HG03097 (cell line): ENCODE results near the gene C15orf61.

Source experiments
- ATAC-seq: cut with Tn5 transposase; IDR thresholded peaks from one replicate; pipeline ENCODE4 v1.9.1; 2021; ENCODE audit not compliant: unreplicated experiment, low FRiP score

C15orf61 gene

DNA sequence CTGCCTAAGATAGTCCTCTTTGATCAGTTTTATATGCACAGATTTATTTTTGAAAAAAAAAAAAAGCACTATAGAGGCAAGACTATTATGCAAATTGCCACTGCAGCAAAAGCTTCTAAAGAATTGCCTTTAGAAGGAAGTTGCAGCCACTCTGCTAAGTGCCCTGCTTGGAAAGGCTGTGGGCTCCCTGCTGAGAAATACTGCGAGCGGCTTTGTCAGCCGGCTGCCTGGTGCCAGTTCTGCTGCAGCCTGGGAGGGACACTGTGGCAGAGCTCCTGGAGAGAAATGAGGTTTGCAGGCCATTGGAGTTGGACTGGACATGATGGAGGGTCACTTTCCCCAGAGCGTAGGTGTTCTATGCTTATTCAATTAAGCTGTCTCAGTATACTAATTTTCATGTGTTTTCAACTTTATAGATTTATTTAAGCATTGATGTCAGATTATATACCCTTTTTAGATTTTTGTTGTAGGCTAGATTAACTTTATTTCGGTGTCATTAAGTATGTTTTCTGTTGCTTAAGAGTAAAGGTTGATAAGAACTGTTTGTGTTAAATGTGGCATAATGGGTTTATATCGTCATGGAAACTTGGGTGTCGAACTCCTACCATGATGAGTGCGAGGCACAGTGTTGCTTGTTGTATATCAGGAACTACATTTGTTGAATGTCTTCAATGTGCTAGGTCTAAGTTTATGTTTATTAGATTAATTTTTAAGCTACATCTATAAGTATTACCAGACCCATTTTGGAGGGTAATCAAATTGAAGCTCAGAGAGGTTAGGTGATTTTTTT, 28.1 kb downstream of the C15orf61 start:
- no peak for ATAC-seq

- ATAC-seq: no peak
Measured at GRCh38 chr15:67549736-67550135, 28.8 kb downstream of the C15orf61 start.

GRCh38 chr15:67550522-67550921, 29.6 kb downstream of the C15orf61 start:
- ATAC-seq: no peak

- ATAC-seq: no peak
Measured at GRCh38 chr15:67551207-67551743, 30.3 kb downstream of the C15orf61 start.

GRCh38 chr15:67554580-67554979, 33.6 kb downstream of the C15orf61 start:
- ATAC-seq: no peak

GRCh38 chr15:67556976-67557570, 36.1 kb downstream of the C15orf61 start:
- ATAC-seq: no peak

GRCh38 chr15:67558502-67558901, 37.6 kb downstream of the C15orf61 start:
- ATAC-seq: no peak

DNA sequence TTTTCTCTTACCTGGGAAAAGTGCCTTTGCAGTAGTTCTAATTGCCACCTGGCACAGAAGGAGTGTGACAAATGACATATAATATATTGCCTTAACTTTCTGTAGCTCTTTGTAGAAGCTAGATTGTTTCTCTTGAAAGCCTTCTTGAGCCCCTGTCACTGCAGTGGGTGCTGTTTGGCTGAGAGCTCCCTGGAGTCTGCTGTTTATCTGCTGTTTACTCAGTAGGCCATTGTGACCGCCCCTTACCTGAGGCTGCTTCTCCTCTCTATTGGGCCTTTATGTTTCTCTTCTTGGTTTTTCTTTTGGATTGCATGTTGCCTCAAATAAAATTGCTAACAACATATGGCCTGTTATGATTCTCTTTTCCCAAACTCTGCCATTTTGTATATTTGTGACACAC, 38.2 kb downstream of the C15orf61 start:
- no peak for ATAC-seq

DNA sequence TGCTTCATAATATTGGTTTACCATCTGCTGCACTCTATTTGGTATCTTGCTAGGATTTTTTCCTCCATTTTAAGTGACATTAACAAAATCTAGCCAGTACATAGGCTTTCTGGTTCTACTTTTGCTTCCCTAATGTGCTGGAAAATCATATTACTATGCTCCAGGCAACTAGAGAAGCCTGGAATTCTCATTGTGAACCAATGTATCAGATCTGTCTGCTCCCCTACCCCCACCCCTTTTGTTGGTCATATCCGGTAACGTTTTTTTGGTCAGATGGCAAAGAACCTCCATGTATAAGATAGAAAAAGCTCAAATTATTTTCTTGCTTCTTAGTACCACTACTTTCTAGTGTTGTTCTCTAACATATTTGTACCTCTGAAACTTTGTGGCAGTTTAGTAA, 38.6 kb downstream of the C15orf61 start:
- no peak for ATAC-seq

DNA sequence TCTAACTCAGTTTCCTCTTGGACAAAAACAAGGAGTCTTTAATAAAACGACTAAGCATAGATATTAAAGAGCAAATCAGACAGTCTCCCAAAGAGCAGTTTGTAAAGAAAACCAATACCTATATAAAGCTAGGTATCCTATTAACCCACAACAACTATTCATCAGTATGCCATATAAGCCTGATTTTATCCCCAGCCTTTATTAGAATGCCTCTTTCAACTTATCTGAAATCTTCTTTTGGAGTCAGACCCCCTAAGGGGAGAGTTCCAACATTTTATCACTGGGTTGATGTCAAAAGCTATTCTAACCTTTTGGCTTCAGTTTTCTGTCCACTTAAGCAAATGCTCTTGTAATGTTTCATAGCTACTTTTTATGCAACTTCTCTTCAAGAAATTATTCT, 39.4 kb downstream of the C15orf61 start:
- no peak for ATAC-seq

GRCh38 chr15:67563092-67563491, 42.2 kb downstream of the C15orf61 start:
- no peak for ATAC-seq

DNA sequence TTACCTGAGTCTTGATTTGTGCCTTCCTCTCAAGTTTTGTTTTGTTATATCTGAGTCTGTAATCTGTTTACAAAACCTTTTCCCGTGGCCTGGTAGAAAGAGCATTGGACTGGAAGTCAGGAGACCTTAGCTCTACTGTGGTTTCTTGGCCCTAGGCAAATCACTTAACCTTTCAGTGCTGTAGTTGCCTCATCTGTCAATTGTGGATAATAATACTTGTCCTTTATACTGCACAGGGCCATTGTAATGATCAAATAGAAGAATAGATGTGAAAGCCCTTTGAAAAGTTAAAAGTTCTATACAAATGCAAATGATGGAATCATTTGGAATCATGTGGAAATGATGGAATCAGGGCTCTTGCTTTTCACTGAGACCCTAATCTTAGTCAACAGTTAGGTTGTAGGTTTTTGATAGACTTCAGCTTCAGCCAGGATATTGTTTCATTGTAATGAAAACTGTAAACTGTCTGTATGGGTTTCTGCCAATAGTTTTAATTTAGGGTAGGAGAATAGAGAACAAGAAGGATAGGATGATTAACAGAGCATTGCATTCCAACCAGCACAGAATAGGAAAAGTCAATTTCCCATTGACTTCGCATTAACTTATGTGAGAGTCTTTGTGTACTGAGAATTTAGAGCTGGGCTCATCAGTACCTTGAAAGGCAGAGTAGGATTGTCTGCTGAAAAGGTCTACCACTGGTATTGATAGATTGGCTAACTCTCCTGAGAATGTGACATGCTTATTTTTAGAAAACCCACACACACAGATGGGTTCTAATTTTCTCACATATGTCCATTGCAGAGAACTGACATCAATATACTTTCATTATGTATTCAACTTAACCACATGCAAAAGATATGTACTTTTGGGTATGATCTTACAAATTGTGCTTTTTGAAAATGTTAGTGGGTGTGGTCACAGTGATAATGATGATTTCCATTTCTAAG, 43.4 kb downstream of the C15orf61 start:
- ATAC-seq: peak; percentile 82

- peak; percentile 45 for ATAC-seq
Measured at GRCh38 chr15:67564968-67565345, 44.0 kb downstream of the C15orf61 start.

DNA sequence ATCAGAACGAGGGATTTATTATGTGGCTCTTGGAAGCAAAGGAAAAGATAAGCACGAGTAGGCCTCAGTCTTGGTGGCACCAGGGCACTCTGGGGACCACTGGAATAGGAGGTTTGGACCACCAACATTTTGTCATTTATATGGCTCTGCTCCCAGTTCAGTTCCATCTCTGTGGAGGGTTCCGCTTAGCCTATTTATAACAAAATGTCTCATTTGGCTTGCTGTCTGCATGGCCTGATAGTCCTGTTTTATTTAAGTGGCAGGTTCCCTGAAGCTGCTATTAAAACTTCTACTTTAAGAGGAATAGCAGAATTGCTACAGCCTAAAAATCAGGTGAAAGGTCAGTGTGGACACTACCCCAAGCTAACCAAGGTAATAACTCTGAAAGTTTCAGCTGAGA, 48.7 kb downstream of the C15orf61 start:
- ATAC-seq: no peak

DNA sequence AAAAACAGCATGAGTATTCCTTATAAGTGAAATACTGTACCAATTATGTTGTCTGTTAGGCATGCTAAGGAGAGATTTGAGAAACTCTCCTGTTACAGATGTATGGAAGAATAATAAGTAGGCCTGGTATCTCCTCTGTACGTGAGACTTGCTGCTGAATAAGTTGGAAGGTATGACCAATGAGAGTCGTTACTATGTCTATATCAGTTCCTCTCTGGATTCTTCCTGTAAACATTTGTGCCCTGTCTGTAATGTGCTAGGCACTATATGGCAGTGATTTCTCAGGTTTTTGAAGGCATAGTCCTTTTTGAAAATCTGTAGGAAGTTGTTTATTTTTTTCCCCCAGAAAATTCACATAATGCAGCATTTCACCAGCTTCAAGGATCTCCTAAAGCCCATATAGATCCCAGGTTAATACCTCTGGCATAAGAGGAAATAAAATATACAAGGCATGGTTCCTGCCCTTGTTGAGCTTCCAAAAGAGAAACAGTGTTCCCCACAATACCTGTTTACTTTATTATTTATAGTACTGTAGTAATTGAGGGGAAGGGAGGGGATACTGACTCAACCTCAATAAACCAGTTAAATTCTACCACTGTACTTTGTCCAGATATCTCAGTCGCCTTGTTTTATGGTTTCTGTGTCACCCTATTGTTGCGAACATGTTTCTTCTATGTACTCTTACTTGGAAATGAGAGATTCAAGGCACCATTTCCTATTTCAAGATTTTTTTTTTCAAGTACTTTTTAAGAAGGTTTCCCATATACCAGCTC, 50.1 kb downstream of the C15orf61 start:
- ATAC-seq: no peak

- no peak for ATAC-seq
Measured at GRCh38 chr15:67571648-67572415, 50.9 kb downstream of the C15orf61 start.

- no peak for ATAC-seq
Measured at GRCh38 chr15:67573194-67573593, 52.3 kb downstream of the C15orf61 start.

GRCh38 chr15:67575039-67575502, 54.1 kb downstream of the C15orf61 start:
- ATAC-seq: no peak

- ATAC-seq: no peak
Measured at GRCh38 chr15:67578020-67578600, 57.2 kb downstream of the C15orf61 start.
